Measurements from ENCODE around the gene DCDC2B.

The DCDC2B gene

GRCh38 chr1:32178380-32179192, 30.3 kb upstream of the DCDC2B start:
- no peak for TF ChIP-seq CTCF (IDR thresholded peaks at IDR 0.05; ENCODE audit: low read depth, low read length)
- no peaks in the 10 kb centered on the region for H3K4me1 ChIP-seq
- no peak for DNase-seq
- H3K9me3 ChIP-seq: no peaks in the 10 kb centered on the region
- H3K27me3 ChIP-seq: no peaks in the 10 kb centered on the region
- H3K36me3 ChIP-seq: peaks cover 8% of the 10 kb centered on the region
- peak overlapping the region; percentile 73; the same call in 1 of the 2 replicates for H3K4me3 ChIP-seq (ENCODE audit: low read depth, low read length)

- Histone ChIP-seq H3K4me3 (ENCODE audit: low read depth, low read length) (peak overlapping the region; percentile 73), H3K36me3 (peaks cover 12% of the 10 kb centered on the region), H3K27me3 (no peaks in the 10 kb centered on the region), H3K4me1 (no peaks in the 10 kb centered on the region), H3K9me3 (no peaks in the 10 kb centered on the region)
- no peak for DNase-seq
- TF ChIP-seq CTCF (IDR thresholded peaks at IDR 0.05; ENCODE audit: low read depth, low read length): no peak
These were observed 29.8 kb upstream of the DCDC2B start for GRCh38 chr1:32179193-32179442.

GRCh38 chr1:32179443-32180185, 29.3 kb upstream of the DCDC2B start, which contains the start of gene TXLNA:
TSS of gene TXLNA (plus strand) at chr1:32179675. CDS start at chr1:32180346, 671 bp downstream.
- Histone ChIP-seq H3K4me3 (ENCODE audit: low read depth, low read length) (peak within 1 kb of the TSS; percentile 73), H3K4me1 (no peaks in the 10 kb centered on the region), H3K27me3 (no peaks in the 10 kb centered on the region), H3K9me3 (no peaks in the 10 kb centered on the region), H3K36me3 (peaks cover 17% of the 10 kb centered on the region)
- peak; percentile 89 for DNase-seq
- TF ChIP-seq CTCF (IDR thresholded peaks at IDR 0.05; ENCODE audit: low read depth, low read length): no peak

GRCh38 chr1:32180186-32181060, 28.5 kb upstream of the DCDC2B start:
- Histone ChIP-seq H3K9me3 (no peaks in the 10 kb centered on the region), H3K4me1 (no peaks in the 10 kb centered on the region), H3K36me3 (peaks cover 20% of the 10 kb centered on the region), H3K4me3 (ENCODE audit: low read depth, low read length) (peak overlapping the region; percentile 73), H3K27me3 (no peaks in the 10 kb centered on the region)
- DNase-seq: peak; percentile 57
- TF ChIP-seq CTCF (IDR thresholded peaks at IDR 0.05; ENCODE audit: low read depth, low read length): no peak

GRCh38 chr1:32181065-32181464, 27.8 kb upstream of the DCDC2B start:
- no peaks in the 10 kb centered on the region for H3K9me3 ChIP-seq
- peak overlapping the region; percentile 73 for H3K4me3 ChIP-seq (ENCODE audit: low read depth, low read length)
- no peak for DNase-seq
- no peaks in the 10 kb centered on the region for H3K4me1 ChIP-seq
- H3K36me3 ChIP-seq: peaks cover 20% of the 10 kb centered on the region
- no peaks in the 10 kb centered on the region for H3K27me3 ChIP-seq
- no peak for TF ChIP-seq CTCF (IDR thresholded peaks at IDR 0.05; ENCODE audit: low read depth, low read length)

Measured in BE2C (cell line).